GM12864 (cell line): Measurements from ENCODE around the gene KBTBD4.

Experiments used
- DNase-seq: peaks from one replicate; pipeline ENCODE4 v3.0.0-alpha.2; 2011; ENCODE audit warnings: low read depth
- H3K4me3 ChIP-seq: 2 replicates; pipeline ENCODE4 v1.5.1; 2011; ENCODE audit warnings: mild to moderate bottlenecking, low read depth, low read length, control low read depth
- TF ChIP-seq, protein P1 (sequence below): IDR thresholded peaks from 2 replicates; pipeline ENCODE4 v1.5.1; 2011; ENCODE audit warnings: low read depth, mild to moderate bottlenecking, moderate library complexity, low read length, control low read depth, inconsistent platforms; ENCODE audit errors: missing control alignments

KBTBD4 gene

GRCh38 chr11:47571895-47572294, 6.9 kb downstream of the KBTBD4 start:
- no peak overlapping the region for H3K4me3 ChIP-seq
- no peak for DNase-seq
- TF ChIP-seq, protein P1, sequence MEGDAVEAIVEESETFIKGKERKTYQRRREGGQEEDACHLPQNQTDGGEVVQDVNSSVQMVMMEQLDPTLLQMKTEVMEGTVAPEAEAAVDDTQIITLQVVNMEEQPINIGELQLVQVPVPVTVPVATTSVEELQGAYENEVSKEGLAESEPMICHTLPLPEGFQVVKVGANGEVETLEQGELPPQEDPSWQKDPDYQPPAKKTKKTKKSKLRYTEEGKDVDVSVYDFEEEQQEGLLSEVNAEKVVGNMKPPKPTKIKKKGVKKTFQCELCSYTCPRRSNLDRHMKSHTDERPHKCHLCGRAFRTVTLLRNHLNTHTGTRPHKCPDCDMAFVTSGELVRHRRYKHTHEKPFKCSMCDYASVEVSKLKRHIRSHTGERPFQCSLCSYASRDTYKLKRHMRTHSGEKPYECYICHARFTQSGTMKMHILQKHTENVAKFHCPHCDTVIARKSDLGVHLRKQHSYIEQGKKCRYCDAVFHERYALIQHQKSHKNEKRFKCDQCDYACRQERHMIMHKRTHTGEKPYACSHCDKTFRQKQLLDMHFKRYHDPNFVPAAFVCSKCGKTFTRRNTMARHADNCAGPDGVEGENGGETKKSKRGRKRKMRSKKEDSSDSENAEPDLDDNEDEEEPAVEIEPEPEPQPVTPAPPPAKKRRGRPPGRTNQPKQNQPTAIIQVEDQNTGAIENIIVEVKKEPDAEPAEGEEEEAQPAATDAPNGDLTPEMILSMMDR = no peak

GRCh38 chr11:47571357-47571729, 7.4 kb downstream of the KBTBD4 start:
- TF ChIP-seq, protein P1 = no peak
- DNase-seq = no peak
- no peak overlapping the region for H3K4me3 ChIP-seq

DNA sequence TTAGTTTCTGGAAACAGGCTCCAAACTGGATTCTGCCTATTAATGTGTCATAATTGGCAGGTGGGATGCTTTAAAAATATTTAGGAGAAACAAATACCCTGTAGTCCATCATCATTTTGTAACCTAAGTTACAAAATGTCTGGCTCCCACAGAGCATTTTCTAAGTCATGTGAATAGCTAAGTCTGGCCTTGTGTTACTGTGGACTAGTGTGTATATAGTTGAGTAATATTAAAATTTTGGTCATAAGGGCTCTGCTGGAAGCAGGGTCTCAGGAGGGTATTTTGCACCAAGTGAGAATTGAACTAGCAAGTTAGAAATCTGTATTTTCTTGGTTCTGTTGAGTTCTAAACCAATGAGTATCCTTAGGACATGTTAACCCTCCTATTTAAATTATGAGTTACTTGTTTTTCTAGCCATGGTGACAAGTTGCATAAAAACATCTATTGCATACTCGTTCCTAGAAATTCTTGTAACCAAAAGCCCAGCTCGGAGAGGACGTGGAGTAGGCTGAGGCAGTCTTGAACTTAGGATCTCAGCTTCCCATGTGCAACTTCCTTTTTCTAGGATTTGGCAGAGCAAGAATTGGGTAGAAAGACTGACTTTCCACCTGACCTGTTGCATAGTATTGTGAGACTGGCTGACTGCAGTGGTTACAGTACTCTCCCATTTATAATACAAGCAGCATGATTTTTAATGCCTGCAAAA, 8.0 kb downstream of the KBTBD4 start:
- TF ChIP-seq, protein P1 = no peak
- DNase-seq = no peak
- H3K4me3 ChIP-seq = no peak overlapping the region

DNA sequence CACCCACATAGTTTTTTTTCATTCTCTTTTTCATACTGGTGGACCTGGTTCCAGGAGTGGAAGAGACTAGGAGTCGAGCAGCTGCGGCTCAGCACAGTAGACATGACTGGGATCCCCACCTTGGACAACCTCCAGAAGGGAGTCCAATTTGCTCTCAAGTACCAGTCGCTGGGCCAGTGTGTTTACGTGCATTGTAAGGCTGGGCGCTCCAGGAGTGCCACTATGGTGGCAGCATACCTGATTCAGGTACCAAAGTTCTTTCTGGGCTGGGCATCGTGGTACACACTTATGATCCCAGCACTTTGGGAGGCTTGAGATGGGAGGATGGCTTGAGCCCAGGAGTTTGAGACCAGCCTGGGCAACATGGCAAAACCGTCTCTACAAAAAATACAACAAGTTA, 9.1 kb downstream of the KBTBD4 start:
- DNase-seq = no peak
- TF ChIP-seq, protein P1 = no peak
- no peak overlapping the region for H3K4me3 ChIP-seq

DNA sequence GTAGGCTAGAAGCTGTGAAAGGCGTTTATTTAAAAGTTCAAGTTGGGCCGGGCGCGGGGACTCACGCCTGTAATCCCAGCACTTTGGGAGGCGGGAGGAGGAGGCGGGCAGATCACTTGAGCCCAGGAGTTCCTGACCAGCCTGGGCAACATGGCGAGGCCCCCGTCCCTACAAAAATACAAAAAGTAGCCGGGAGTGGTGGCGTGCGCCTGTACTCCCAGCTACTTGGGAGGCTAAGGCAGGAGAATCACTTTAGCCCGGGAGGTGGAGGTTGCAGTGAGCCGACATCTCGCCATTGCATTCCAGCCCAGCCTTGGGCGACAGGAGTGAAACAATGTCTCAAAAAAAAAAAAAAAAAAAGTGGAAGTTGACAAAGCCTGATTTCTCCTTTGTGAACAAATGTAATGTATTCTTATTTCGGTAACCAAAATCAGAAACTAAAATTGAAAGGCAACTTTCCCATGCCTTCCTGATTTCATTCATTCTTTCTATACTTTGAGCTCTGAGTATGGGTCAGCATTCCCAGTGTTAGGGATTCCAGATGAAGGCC, 12.5 kb downstream of the KBTBD4 start:
- TF ChIP-seq, protein P1 = no peak
- no peak for DNase-seq
- peak overlapping the region; percentile 99 for H3K4me3 ChIP-seq

DNA sequence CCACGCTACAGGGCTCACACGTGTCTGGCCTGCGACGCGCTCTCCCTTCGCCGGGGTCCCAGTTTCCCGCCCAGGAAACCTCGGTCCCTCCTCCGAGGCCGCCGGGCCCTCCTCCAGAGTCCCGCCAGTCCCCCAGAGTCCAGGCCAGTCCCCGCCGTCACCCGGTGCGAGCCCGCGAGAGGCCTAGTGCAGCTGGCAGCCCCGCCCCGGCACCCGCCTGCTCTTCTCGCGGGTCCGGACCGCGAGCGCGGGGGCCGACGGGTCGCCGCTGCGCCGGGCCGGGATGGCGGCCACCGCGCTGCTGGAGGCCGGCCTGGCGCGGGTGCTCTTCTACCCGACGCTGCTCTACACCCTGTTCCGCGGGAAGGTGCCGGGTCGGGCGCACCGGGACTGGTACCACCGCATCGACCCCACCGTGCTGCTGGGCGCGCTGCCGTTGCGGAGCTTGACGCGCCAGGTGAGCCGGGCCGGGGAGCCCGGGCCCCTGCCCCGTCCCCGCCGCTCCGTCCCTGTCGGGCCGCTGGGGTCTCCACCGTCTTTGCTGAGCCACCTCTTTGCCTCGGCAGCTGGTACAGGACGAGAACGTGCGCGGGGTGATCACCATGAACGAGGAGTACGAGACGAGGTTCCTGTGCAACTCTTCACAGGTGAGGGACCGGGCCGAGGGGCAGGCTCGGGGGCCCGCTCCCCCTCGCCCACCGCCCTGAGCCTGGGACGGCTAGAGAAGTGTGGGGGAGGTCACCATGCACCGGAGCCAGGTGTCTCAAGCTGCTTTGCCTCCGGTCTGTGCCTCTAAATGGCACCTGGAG, 13.2 kb downstream of the KBTBD4 start, which contains the start of gene PTPMT1:
Gene PTPMT1 (plus strand): TSS at position 260 of the 809 bp plus-strand sequence. CDS start 24 bp downstream, at position 284.
- peak; percentile 24 for DNase-seq
- TF ChIP-seq, protein P1 = no peak
- H3K4me3 ChIP-seq = peak within 1 kb of the TSS; percentile 99
